DOHH2 (cell line): ENCODE data around the gene TCF12.

ENCODE experiments used
- CTCF ChIP-seq: fragments of 200-600 bp; sonication (generic); IDR thresholded peaks from one replicate; pipeline ENCODE4 v1.5.1; 2014; ENCODE audit warnings: antibody characterized with exemption, mild to moderate bottlenecking, low read depth, low read length; ENCODE audit not compliant: poor library complexity, severe bottlenecking
- EZH2phosphoT487 ChIP-seq: fragments of 200-600 bp; sonication (generic); IDR thresholded peaks from 2 replicates; pipeline ENCODE4 v1.6.1; 2017; ENCODE audit warnings: borderline replicate concordance, mild to moderate bottlenecking, antibody characterized with exemption, low read length, moderate library complexity, mixed read lengths

- no peak for TF ChIP-seq CTCF
- TF ChIP-seq EZH2phosphoT487: no peak
Observed at GRCh38 chr15:57053470-57053869, 135.0 kb downstream of the TCF12 start.
